GM19324 (cell line): ENCODE data around the gene FXYD3.

Experiments
- ATAC-seq: cut with Tn5 transposase; IDR thresholded peaks from one replicate; pipeline ENCODE4 v1.9.1; 2021; ENCODE audit warnings: mild to moderate bottlenecking, moderate library complexity; ENCODE audit not compliant: unreplicated experiment, low FRiP score

FXYD3 gene

DNA sequence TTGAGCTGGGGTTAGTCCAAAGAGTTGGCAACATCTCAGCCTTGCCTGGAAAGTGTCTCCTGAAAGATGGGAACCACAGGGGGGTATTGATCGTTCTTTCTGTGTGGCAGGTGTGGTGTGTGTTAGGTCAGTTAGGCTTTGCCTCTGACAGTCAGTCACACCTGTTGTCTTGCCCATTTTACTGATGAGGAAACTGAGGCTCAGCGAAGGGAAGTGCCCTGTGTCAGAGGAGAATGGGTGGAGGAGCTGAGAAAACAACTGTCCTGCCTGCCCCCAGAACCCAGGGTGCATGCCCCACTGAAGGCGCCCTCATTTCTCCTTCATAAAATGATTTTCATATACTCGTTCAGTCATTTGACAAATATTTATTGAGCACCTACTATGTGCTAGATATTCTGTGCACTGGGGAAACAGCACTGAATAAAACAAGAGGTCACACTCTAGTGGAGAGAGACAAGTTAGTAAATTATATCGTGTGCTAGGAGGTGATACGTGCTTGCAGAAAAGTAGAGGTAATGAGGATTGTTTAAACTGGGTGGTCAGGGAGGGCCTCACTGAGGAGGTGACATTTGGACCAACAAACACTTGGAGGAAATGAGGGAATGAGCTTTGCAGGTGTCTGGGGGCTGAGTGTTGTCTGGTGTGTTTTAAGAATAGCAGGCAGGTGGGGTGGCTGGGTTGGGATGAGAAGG lies 40.5 kb downstream of the FXYD3 start:
- ATAC-seq = no peak

DNA sequence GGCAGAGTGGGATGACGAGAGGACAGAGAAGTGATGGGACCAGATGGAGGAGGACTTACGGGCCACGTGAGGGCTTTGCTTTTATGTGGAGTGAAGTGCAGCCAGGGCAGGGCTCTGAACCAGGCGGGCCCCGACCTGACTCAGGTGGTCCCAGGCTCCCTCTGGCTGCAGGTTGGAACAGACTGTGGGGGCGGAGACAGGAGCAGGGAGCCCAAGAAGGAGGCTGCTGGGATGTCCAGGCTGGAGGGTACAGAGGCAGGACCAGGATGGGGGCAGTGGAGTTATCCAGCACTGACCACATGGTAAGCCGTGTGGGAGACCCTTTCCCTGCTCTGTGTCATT lies 41.0 kb downstream of the FXYD3 start:
- no peak for ATAC-seq

DNA sequence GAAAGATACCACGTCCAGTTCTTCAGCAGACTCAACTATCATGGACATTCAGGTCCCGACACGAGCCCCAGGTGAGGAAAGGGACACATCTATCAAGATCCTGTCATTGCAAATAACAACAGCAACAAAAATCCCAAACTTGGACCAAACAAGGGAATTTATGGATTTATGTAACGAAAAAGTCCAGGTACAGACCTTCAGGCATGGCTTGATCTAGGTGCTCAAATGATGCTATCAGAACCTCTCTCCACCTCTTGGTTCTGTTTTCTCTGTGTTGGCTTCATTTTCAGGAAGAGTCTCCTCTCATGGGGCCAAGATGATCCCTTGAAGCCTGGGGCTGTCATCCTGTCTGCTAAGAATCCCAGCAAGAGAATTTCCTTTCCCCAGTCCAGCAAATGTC lies 41.8 kb downstream of the FXYD3 start:
- ATAC-seq = no peak

DNA sequence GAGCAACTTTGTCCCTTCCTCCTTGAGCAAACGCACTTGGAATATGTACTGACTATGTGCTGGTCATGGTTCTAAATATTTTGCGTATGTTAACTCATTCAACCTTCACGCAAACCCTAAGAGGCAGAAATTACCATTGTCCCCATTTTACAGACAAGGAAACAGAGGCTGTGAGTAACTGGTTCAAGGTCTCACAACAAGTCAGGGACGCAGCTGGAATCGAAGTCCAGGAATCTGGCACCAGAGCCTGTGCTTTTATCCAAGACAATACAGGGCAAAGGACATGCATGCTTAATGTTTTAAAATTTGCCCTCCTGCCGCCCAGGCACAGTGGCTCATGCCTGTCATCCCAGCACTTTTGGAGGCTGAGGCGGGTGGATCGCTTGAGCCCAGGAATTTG lies 44.0 kb downstream of the FXYD3 start:
- ATAC-seq = no peak

DNA sequence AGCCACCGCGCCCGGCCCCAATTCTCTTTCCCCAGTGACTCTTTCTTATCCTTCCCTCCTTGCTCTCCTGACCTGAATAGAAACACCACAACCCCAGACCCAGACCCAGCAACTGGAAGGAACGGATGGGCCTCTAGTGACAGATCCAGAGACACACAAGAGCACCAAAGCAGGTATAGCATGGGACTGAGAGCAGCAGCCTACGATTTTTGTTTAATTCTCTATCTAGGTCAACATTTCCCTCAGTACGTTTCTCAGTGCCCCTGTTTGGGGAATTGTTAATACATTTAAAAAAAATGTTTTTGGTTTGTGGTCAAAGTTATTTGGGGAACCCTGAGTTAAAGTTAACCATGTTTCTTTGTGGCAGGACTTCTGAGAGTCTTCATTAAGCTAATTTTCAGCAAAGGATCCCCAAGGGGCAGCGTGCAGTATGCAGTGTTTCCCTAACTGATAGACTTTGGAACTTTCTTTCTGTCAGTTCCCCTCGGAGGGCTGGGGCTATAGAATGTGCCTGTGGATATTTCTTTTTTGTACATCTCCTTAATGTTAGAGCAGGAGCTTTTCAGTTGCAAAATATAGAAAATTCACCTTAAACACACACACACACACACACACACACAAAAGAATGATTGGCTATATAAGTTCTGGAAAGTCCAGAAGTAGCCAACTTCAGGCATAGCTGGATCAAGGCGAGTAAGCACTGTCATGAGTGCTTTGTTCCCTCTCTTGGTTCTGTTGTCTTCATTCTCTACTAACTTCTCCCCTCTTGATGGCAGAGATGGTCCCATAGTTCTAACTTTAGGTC lies 45.2 kb downstream of the FXYD3 start:
- no peak for ATAC-seq

DNA sequence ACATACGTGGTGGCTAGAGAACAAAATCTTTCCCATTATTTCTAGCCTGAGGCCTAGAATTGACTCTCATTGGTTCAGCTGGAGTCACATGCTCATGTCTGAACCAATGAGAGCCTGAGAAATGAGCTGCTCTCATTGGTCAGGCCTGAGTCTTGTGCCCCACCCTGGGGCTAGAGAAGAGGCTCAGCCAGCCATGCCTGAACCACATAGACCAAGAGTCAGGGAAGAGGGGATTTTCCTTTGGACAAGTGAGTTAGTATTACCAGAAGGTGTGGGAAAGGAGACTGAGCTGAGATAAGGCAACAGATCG lies 45.8 kb downstream of the FXYD3 start:
- ATAC-seq = no peak

DNA sequence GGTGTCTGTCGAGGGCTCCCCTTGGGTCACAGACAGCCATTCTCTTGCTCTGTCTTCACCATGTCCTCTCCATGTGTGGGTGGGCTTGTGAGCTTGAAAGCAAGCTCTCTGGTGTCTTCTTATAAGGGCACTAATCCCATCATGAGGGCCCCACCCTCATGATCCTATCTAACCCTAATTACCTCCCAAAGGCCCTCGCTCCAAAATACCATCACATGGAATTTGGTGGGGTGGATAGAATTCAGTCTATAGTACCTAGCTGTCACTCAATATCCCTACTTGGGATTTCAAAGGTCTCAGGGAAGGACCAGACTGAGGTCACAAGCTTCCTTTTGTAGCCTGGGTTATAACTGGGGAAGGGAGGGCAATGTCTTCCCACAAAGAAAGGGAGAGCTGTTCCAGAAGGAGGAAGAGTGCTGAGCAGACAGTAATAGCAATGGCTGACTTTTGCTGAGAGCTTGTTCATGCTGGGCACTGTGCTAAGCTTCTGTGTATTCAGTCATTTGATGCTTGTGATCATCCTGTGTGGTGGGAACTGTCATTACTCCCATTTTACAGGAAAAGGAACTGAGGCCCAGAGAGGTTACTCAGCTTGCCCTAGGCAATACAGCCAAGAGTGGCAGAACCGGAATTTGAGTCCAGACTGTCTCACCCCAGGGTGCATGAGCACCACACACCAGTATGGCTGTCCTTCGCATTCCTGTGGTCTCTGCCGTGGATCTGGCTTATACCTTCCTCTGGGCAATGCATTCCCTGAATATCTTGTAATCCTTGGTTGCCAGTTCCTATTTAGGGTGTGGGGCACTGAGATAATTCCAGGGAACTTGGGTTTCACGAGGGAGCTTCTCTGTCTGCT lies 47.1 kb downstream of the FXYD3 start:
- ATAC-seq = no peak

DNA sequence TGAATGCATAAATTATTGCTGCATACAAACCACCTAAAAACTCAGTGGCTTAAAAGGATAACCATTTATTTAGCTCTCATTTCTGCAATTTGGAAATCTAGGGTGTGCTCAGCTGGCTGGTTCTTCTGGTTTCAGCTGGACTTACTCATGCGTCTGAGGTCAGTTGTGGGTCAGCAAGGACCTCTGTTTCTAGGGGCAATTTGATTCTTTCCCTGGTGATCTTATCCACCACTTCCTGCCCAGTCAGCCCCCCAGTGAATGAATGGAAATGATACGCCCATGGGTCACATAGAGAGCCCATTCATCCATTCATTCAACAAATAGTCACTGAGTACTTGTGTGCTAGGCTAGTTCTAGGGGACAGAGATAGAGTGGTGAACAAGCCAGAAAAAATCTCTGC lies 48.8 kb downstream of the FXYD3 start:
- no peak for ATAC-seq

DNA sequence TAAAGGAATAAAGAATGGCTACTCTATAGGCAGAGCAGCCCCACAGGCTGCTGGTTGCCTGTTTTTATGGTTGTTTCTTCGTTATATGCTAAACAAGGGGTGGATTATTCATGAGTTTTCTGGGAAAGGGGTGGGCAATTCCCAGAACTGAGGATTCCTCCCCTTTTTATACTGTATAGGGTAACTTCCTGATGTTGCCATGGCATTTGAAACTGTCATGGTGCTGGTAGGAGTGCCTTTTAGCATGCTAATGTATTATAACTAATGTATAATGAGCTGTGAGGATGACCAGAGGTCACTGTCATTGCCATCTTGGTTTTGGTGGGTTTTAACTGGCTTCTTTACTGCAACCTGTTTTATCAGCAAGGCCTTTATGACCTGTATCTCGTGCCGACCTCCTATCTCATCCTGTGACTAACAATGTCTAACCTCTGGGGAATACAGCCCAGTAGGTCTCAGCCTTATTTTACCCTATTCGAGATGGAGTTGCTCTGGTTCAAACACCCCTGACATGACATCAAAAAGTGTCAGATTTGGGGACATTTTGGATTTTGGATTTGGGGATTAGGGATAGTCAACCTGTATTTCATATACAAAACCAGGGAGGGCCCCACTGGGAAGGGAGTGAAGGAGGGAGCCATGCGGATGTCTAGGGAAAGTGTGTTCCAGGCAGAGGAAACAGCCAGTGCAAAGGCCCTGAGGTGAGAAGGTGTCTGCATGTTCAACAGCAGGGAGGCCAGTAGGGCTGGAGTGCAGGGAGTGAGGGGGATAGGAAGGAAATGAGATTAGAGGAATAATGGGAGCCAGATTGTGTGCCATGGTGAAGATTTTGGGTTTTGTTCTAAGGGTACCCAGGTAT lies 49.8 kb downstream of the FXYD3 start:
- ATAC-seq = no peak

DNA sequence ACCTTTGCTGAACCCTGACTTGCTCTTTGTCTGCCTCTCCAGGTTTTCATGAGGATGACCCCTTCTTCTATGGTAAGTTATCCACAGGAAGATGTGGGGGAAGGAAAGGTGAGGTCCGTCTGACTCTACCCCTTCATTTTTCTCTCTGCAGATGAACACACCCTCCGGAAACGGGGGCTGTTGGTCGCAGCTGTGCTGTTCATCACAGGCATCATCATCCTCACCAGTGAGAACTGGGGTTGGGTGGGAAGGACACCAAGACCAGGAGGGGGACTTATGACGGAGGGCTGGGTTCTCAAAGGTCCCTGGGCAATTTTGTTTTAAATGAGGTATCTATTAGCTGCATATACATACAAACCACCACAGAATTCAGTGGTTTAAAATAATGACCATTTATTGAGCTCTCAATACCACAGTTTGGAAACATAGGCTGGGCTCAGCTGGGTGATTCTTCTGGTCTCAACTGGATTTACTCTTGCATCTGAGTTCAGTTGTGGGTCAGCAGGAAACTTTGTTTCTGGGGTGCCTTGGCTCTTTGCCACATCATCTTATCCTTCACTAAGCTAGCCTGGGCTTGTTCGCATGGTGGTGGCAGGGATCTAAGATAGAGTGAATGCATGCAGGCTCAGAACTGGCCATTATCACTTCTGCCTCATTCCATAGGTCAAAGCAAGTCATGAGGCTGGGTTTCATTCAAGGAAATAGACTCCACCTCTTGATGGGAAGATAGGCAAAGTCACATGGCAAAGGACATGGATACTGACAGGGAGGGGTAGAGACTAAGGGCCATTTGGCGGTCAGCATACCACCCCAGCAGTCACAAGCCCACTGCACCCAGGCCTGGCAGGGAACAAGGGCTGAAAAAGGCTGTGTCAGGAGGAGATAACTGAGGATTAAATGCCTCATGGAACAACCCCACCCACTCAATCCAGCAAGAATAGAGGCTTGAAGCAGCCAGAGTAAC lies 50.8 kb downstream of the FXYD3 start:
- no peak for ATAC-seq

DNA sequence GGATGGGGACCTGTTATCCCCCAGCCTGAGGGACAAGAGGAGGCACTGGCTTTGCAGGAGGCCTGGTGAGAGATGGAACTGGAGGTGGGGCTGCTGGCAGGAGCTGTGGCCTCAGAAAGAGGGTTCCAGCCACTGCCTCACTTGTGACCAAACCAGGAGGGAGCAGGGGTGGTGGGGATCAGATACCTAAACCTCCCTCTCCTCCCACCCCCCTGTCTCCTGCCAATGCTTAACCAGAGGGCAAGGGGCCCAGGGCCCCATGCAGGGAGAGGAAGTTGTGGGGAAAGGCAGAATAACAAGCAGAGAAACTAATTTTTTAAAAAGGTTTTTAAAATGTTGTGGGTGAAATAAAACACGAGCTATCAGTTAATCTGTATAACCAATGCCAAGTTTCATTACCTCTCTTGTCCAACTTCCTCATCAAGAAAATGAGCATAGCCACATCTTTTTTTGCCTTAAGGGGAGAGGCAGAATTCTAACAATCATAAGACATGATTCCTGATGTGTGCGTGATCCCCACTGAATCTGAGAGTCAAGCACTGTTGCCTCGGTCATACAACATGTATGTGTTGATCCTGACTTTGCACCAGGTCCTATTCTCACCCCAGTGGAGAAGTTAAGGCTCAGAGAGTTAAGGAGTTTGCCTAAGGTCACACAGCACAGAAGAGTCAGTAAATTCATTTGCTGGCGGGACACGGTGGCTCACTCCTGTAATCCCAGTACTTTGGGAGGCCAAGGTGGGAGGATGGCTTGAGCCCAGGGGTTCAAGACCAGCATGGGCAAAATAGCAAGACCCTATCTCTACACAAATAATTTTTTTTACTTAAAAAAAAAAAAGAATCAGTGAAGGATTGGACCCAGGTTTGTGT lies 51.9 kb downstream of the FXYD3 start:
- ATAC-seq = no peak

DNA sequence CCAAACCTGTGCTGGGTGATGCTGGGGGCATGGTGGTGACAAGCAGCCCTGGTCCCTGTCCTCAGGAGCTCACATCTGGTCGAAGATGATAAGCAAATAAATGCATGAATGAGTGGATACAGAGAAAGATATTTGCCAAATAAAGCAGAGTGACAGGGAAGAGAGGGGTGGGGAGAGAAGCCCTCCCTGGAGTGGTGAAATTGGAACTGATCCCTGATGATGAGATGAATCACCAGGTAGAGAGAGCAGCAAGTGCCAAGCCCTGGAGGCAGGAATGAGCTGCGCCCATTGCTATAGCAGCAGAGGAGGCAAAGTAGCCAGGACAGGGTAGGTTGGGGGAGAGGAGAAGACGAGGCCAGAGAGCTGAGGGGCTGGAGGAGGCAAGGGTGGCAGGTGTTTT lies 52.6 kb downstream of the FXYD3 start:
- no peak for ATAC-seq

DNA sequence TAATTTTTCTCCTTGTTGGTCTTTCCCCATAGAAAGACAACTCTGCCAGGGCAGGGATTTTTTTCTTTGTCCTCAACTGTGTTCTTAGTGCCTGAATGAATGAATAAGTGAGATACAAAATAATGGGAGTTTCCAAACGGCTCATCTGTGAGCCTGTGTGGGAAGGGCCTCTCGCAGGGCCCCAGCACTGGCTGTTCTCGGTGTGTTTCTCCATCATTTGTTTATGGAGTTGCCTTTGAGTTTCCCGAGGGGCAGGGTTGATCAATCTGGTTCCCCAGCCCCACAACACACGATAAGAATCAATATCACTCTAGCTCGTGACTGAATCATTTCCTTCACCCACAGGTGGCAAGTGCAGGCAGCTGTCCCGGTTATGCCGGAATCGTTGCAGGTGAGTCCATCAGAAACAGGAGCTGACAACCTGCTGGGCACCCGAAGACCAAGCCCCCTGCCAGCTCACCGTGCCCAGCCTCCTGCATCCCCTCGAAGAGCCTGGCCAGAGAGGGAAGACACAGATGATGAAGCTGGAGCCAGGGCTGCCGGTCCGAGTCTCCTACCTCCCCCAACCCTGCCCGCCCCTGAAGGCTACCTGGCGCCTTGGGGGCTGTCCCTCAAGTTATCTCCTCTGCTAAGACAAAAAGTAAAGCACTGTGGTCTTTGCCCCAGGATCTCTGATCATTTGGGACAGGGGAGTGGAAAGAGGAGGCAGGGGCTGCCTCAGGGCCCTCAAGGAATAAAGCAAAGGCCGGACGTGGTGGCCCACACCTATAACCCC lies 53.8 kb downstream of the FXYD3 start:
- ATAC-seq = no peak

DNA sequence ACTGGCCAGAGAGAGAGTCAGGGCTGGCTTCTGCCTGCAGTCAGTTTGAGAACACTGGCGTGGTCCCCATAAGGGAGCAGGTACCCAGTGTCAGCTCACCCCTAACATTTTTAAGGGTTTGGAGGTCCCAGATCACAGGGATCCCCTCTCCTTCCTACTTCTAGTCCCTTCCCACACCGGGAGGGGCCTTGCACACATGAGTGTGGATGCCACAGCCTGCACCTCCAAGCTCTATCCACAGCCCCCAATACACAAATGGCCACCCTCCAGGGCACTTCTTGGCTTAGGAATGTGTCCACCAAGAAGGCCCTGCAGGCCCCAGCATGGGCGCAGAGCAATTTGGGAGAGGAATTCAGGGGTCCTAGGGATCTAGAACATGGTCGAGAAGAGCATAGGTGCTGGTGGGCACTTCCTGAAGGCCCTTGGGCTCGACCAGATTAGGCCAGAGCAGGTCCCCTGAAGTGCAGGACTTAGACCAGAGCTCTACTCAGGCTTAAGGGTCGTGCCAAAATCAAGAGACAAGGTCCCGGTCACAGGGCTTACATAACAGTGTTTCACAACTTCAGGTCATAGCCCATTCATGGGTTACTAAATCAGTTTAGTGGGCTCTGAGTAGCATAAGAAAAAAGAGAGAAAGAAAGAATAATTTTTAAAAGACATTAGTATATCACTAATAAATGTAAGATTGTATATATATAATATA lies 54.9 kb downstream of the FXYD3 start:
- ATAC-seq = no peak

DNA sequence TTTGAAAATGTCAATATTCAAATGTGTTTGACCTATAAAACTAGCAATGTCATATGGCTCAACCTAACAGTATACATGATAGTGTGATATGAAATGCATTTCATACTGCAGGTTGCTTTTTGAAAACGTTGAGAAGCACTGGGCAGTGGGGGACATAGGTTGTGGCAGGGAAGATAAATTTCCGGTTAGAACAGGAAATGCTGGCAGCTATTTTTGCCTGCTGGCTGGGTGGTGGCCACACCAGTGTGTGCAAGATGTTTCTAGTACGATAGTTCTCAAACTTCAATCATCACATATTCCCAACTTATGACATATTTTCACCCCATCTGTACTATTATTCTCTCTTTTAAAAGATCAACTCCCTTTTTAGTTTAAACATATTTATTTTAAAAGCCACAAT lies 56.1 kb downstream of the FXYD3 start:
- ATAC-seq = no peak
